IMR-90 (cell line): ENCODE data around the gene SSH2. TPM values are rescaled to one million over a fixed set of nuclear protein-coding genes. Genes with fewer than 3 reads are reported as not detected.

Experiments used
- ATAC-seq: fragments of 200-7000 bp; cut with Tn5 transposase; 2 replicates; pipeline ENCODE4 v1.9.1; 2020; ENCODE audit warnings: low read depth, mild to moderate bottlenecking, moderate library complexity
- BruUV-seq: library from RNA; stranded (reverse); fragments of 400-500 nt; replicated peaks from 2 replicates; lab custom pipeline; 2021; lab: Mats Ljungman, UMichigan
- CTCF ChIA-PET: fragments of 300-600 bp; formaldehyde crosslinking; extraction: SDS; loops from one replicate; lab custom pipeline; 2021; ENCODE audit warnings: antibody characterized with exemption; lab: Yijun Ruan, JAX
- POLR2A ChIA-PET: fragments of 300-600 bp; sonication (Branson Sonifier 250); formaldehyde crosslinking; loops from one replicate; lab custom pipeline; 2022; ENCODE audit warnings: antibody characterized with exemption; ENCODE audit not compliant: unreplicated experiment; lab: Charles Lee
- DNase-seq: peaks from one replicate; pipeline ENCODE4 v3.0.0; 2013
- H2AFZ ChIP-seq: replicated peaks from 2 replicates; pipeline ENCODE3; 2013; ENCODE audit warnings: low read length, mild to moderate bottlenecking; ENCODE audit not compliant: poor library complexity
- H2AK5ac ChIP-seq: 2 replicates; pipeline ENCODE4 v1.6.1; 2013; ENCODE audit warnings: low read depth, low read length, inconsistent platforms
- H2AK9ac ChIP-seq: replicated peaks from 2 replicates; pipeline ENCODE3; 2013; ENCODE audit warnings: mild to moderate bottlenecking, low read depth, low read length, moderate library complexity; ENCODE audit not compliant: poor library complexity
- H2BK120ac ChIP-seq: 2 replicates; pipeline ENCODE4 v1.6.1; 2013; ENCODE audit warnings: low read depth, low read length, inconsistent platforms
- H2BK15ac ChIP-seq: 3 replicates; pipeline ENCODE4 v1.6.1; 2013; ENCODE audit warnings: low read depth, low read length, inconsistent platforms
- H2BK20ac ChIP-seq: 2 replicates; pipeline ENCODE4 v1.6.1; 2013; ENCODE audit warnings: low read depth, mild to moderate bottlenecking, inconsistent platforms, low read length, moderate library complexity
- H2BK5ac ChIP-seq: 2 replicates; pipeline ENCODE4 v1.6.1; 2013; ENCODE audit warnings: mild to moderate bottlenecking, low read depth, low read length, inconsistent platforms; ENCODE audit not compliant: poor library complexity, severe bottlenecking
- H3K14ac ChIP-seq: replicated peaks from 2 replicates; pipeline ENCODE4 v1.6.1; 2013; ENCODE audit warnings: low read depth, low read length, inconsistent platforms
- H3K18ac ChIP-seq: 2 replicates; pipeline ENCODE4 v1.6.1; 2013; ENCODE audit warnings: low read depth, low read length, control low read depth
- H3K23ac ChIP-seq: 2 replicates; pipeline ENCODE4 v1.6.1; 2013; ENCODE audit warnings: low read depth, low read length, inconsistent platforms
- H3K27ac ChIP-seq: 2 replicates; pipeline ENCODE4 v1.5.1; 2013; ENCODE audit warnings: mild to moderate bottlenecking, control low read depth, low read length; ENCODE audit not compliant: insufficient read depth
- H3K27me3 ChIP-seq: 2 replicates; pipeline ENCODE4 v1.6.1; 2013; ENCODE audit warnings: low read length; ENCODE audit not compliant: control insufficient read depth, insufficient read depth
- H3K36me3 ChIP-seq: 2 replicates; pipeline ENCODE4 v1.6.1; 2013; ENCODE audit warnings: low read length, mixed read lengths; ENCODE audit not compliant: control insufficient read depth, insufficient read depth
- H3K4ac ChIP-seq: 2 replicates; pipeline ENCODE4 v1.6.1; 2013; ENCODE audit warnings: low read depth, low read length, inconsistent platforms
- H3K4me1 ChIP-seq: 2 replicates; pipeline ENCODE4 v1.6.1; 2013; ENCODE audit warnings: low read length, mixed read lengths; ENCODE audit not compliant: control insufficient read depth, insufficient read depth
- H3K4me2 ChIP-seq: 2 replicates; pipeline ENCODE4 v1.6.1; 2013; ENCODE audit warnings: low read depth, mild to moderate bottlenecking, control low read depth, low read length, moderate library complexity
- H3K4me3 ChIP-seq: 2 replicates; pipeline ENCODE4 v1.5.1; 2013; ENCODE audit warnings: low read depth, mild to moderate bottlenecking, control low read depth, low read length, moderate library complexity; ENCODE audit not compliant: insufficient read depth
- H3K56ac ChIP-seq: 2 replicates; pipeline ENCODE4 v1.6.1; 2013; ENCODE audit warnings: low read length, inconsistent platforms; ENCODE audit not compliant: insufficient read depth; ENCODE audit errors: extremely low read depth
- H3K79me1 ChIP-seq, 2 experiments: 2 replicates each; pipeline ENCODE4 v1.6.1; 2013; ENCODE audit warnings: low read length in 2 of 2, inconsistent platforms in 1 of 2, low read depth in 1 of 2
- H3K9ac ChIP-seq: 2 replicates; pipeline ENCODE4 v1.6.1; 2013; ENCODE audit warnings: low read depth, low read length, control low read depth
- H3K9me1 ChIP-seq: 2 replicates; pipeline ENCODE4 v1.6.1; 2013; ENCODE audit warnings: low read length, inconsistent platforms; ENCODE audit not compliant: insufficient read depth
- H3K9me3 ChIP-seq: 2 replicates; pipeline ENCODE4 v1.6.1; 2013; ENCODE audit warnings: low read length; ENCODE audit not compliant: control insufficient read depth, insufficient read depth
- H4K20me1 ChIP-seq: 2 replicates; pipeline ENCODE4 v1.6.1; 2013; ENCODE audit warnings: low read length, inconsistent platforms; ENCODE audit not compliant: insufficient read depth
- H4K5ac ChIP-seq: 2 replicates; pipeline ENCODE4 v1.6.1; 2013; ENCODE audit warnings: mild to moderate bottlenecking, low read depth, low read length, control low read depth
- H4K8ac ChIP-seq, 2 experiments: 2 replicates each; pipeline ENCODE4 v1.6.1; 2013; ENCODE audit warnings: low read depth in 2 of 2, low read length in 2 of 2, control low read depth in 1 of 2, inconsistent platforms in 1 of 2
- H4K91ac ChIP-seq: 2 replicates; pipeline ENCODE4 v1.6.1; 2013; ENCODE audit warnings: low read depth, low read length, inconsistent platforms; ENCODE audit not compliant: insufficient read depth
- CEBPB ChIP-seq: IDR thresholded peaks from 2 replicates; pipeline ENCODE4 v1.6.1; 2012; ENCODE audit warnings: low read depth, low read length, improper control_type of control experiment
- FOS ChIP-seq: fragments of 150-350 bp; IDR thresholded peaks from 2 replicates; pipeline ENCODE4 v1.6.1; 2016; ENCODE audit warnings: low read depth, low read length
- MAZ ChIP-seq: IDR thresholded peaks from 2 replicates; pipeline ENCODE4 v1.6.1; 2012; ENCODE audit warnings: low read depth, mild to moderate bottlenecking, low read length, improper control_type of control experiment, moderate library complexity, borderline replicate concordance
- NFE2L2 ChIP-seq: fragments of 150-350 bp; IDR thresholded peaks from 2 replicates; pipeline ENCODE4 v1.6.1; 2016; ENCODE audit warnings: low read depth, mild to moderate bottlenecking, low read length
- RAD21 ChIP-seq: IDR thresholded peaks from 2 replicates; pipeline ENCODE4 v1.6.1; 2012; ENCODE audit warnings: low read length, improper control_type of control experiment
- RCOR1 ChIP-seq: IDR thresholded peaks from 2 replicates; pipeline ENCODE4 v1.6.1; 2012; ENCODE audit warnings: mild to moderate bottlenecking, low read length, improper control_type of control experiment; ENCODE audit not compliant: insufficient replicate concordance
- RFX5 ChIP-seq: IDR thresholded peaks from 2 replicates; pipeline ENCODE4 v1.8.0; 2012; ENCODE audit warnings: low read depth, mild to moderate bottlenecking, low read length, moderate library complexity
- SMC3 ChIP-seq: fragments of 150-350 bp; IDR thresholded peaks from 2 replicates; pipeline ENCODE4 v1.6.1; 2016; ENCODE audit warnings: low read depth, mild to moderate bottlenecking, antibody characterized with exemption, low read length, moderate library complexity
- WGBS, 2 experiments: methylation state at CpG; one replicate each; pipeline versions ENCODE4 v1.1.5 to v1.1.7; 2013; ENCODE audit warnings: missing lambda C conversion rate in 2 of 2; ENCODE audit not compliant: insufficient read length in 1 of 2; ENCODE audit errors: extremely low coverage in 2 of 2; 5-methylcytosine and 5-hydroxymethylcytosine counted together
- dilution Hi-C: fragments of 300-500 bp; cut with HindIII; formaldehyde crosslinking; loops from one replicate; pipeline ENCODE4 v1.14.3; 2018; ENCODE audit warnings: low sequenced_read_pairs; ENCODE audit not compliant: unreplicated experiment
- in situ Hi-C: fragments of 300-500 bp; cut with MboI; formaldehyde crosslinking; loops from 3 replicates; pipeline ENCODE4 v1.14.3; 2019; ENCODE audit warnings: low sequenced_read_pairs, inconsistent platforms, mixed read lengths
- intact Hi-C: fragments of 100-400 bp; cut with micrococcal nuclease; formaldehyde crosslinking; loops from 2 replicates; pipeline ENCODE4 v1.10.0; 2022
- polyA plus RNA-seq, 3 experiments: library from polyadenylated mRNA; depleted of rRNA; stranded (reverse); fragments of >200 nt; gene quantifications; 2 replicates each; pipeline ENCODE4 v1.2.3, GENCODE V29; 2012; ENCODE audit warnings: low replicate concordance in 1 of 3
- total RNA-seq: library from RNA; depleted of rRNA; stranded (reverse); fragments of >200 nt; gene quantifications from 2 replicates; pipeline ENCODE4 v1.2.3, GENCODE V29; 2012
- TF ChIP-seq, protein P1 (sequence below): conservative IDR thresholded peaks from 2 replicates; pipeline ENCODE4 v1.5.1; 2012; ENCODE audit warnings: mild to moderate bottlenecking, low read depth, low read length, improper control_type of control experiment

The SSH2 gene
- total and polyA plus RNA-seq, 2 of the 4 experiments (the other 2 are of a cell fraction), result 9.3 TPM

- no peak overlapping the region for H3K18ac ChIP-seq
- no peak overlapping the region for H3K56ac ChIP-seq
- ChIA-PET POLR2A (interaction anchor here (0.6 kb wide), 1 partner anchor 9 kb away, joined by 3 read pairs; no protein-coding TSS in a partner anchor), CTCF (interaction anchor here (0.6 to 1.1 kb wide), 2 partner anchors 9 to 1310 kb away, joined by 3 read pairs; no protein-coding TSS in a partner anchor)
- no peak overlapping the region for H3K9ac ChIP-seq
- WGBS, 2 experiments, result 16% methylated on average over 28 of the region's 50 CpGs; no CpG with 5 or more reads in 1 of the 2 experiments
- TF ChIP-seq MAZ, result no peak
- no peak for TF ChIP-seq RFX5
- peak; percentile 32 for TF ChIP-seq SMC3
- TF ChIP-seq CEBPB, result no peak
- TF ChIP-seq RCOR1, result no peak
- no peak for TF ChIP-seq FOS
- TF ChIP-seq NFE2L2, result no peak
- peak; percentile 40 for TF ChIP-seq RAD21
- TF ChIP-seq, protein P1, sequence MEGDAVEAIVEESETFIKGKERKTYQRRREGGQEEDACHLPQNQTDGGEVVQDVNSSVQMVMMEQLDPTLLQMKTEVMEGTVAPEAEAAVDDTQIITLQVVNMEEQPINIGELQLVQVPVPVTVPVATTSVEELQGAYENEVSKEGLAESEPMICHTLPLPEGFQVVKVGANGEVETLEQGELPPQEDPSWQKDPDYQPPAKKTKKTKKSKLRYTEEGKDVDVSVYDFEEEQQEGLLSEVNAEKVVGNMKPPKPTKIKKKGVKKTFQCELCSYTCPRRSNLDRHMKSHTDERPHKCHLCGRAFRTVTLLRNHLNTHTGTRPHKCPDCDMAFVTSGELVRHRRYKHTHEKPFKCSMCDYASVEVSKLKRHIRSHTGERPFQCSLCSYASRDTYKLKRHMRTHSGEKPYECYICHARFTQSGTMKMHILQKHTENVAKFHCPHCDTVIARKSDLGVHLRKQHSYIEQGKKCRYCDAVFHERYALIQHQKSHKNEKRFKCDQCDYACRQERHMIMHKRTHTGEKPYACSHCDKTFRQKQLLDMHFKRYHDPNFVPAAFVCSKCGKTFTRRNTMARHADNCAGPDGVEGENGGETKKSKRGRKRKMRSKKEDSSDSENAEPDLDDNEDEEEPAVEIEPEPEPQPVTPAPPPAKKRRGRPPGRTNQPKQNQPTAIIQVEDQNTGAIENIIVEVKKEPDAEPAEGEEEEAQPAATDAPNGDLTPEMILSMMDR, result peak; percentile 61
- dilution Hi-C loops, result no loop called here
- H2AK5ac ChIP-seq, result no peak overlapping the region
- H2BK120ac ChIP-seq, result no peak overlapping the region
- peaks cover 2% of the 10 kb centered on the region; the same call in 1 of the 2 replicates for H3K36me3 ChIP-seq
- intact Hi-C loops, result no loop called here
- no peak overlapping the region for H4K5ac ChIP-seq
- peaks cover 6% of the 10 kb centered on the region; the same call in 1 of the 2 replicates for H4K20me1 ChIP-seq
- H3K27ac ChIP-seq, result no peak overlapping the region
- ATAC-seq (peak; percentile 57), DNase-seq (peak; percentile 59)
- H3K27me3 ChIP-seq, result no peaks in the 10 kb centered on the region; the same call in 1 of the 2 replicates
- H2BK15ac ChIP-seq, result no peak overlapping the region
- no TSS peak for BruUV-seq
- H3K23ac ChIP-seq, result no peak overlapping the region
- in situ Hi-C loops, result no loop called here
- H2BK20ac ChIP-seq, result no peak overlapping the region
- no peak overlapping the region for H3K4me3 ChIP-seq
- peak overlapping the region; percentile 50 for H2AK9ac ChIP-seq
- H4K91ac ChIP-seq, result no peak overlapping the region
- no peak overlapping the region for H3K4me2 ChIP-seq
- peak overlapping the region in 1 of 2 experiments; percentile 35; a peak in 1 of 4 replicates for H4K8ac ChIP-seq
- H3K4ac ChIP-seq, result no peak overlapping the region; the same call in 1 of the 2 replicates
- no peak overlapping the region for H3K14ac ChIP-seq
- H3K79me1 ChIP-seq, result no peaks in the 10 kb centered on the region
- H3K4me1 ChIP-seq, result no peaks in the 10 kb centered on the region
- no peak overlapping the region for H2BK5ac ChIP-seq
- H2AFZ ChIP-seq, result peak overlapping the region; percentile 92
- H3K9me3 ChIP-seq, result no peaks in the 10 kb centered on the region
- H3K9me1 ChIP-seq, result peaks cover 8% of the 10 kb centered on the region; the same call in 1 of the 2 replicates
These were observed 316.6 kb downstream of the SSH2 start for GRCh38 chr17:29613352-29613837.
